Mammary epithelial cell (primary cell): ENCODE data around the gene SLC30A4.

Experiments used
- CTCF ChIP-seq, 2 donors: IDR thresholded peaks in 1 of 2; conservative IDR thresholded peaks in 1 of 2; 2 replicates each; pipeline ENCODE4 v1.5.1; 2011 to 2012; ENCODE audit warnings: inconsistent platforms in 2 of 2, low read length in 2 of 2, mild to moderate bottlenecking in 2 of 2, control low read depth in 1 of 2, low read depth in 1 of 2; ENCODE audit not compliant: insufficient read depth in 1 of 2; ENCODE audit errors: extremely low read depth in 1 of 2
- EZH2 ChIP-seq: IDR thresholded peaks from 2 replicates; pipeline ENCODE4 v1.6.1; 2012; ENCODE audit warnings: low read length, inconsistent platforms, borderline replicate concordance

- TF ChIP-seq CTCF (conservative IDR thresholded peaks at IDR 0.05 in 1 of 2, IDR thresholded peaks at IDR 0.05 in 1 of 2; ENCODE audit: extremely low read depth in 1 of 2, insufficient read depth in 1 of 2, low read depth in 1 of 2, low read length in 2 of 2) (no peak), EZH2 (no peak)
Observed at GRCh38 chr15:45529613-45530012, 7.1 kb upstream of the SLC30A4 start.
